Epithelial cell of prostate (primary cell): Measurements from ENCODE around the gene ALB.

Experiments
- DNase-seq: peaks from one replicate; pipeline ENCODE4 v3.0.0-alpha.2; 2011; ENCODE audit warnings: low read depth, low spot score
- H3K27ac ChIP-seq: fragments of 450-650 bp; 2 replicates; pipeline ENCODE4 v1.5.1; 2017; ENCODE audit warnings: mild to moderate bottlenecking

The ALB gene

GRCh38 chr4:73423184-73423583 is 19.1 kb downstream of the ALB start:
- no peak overlapping the region for H3K27ac ChIP-seq
- no peak for DNase-seq

GRCh38 chr4:73426666-73427065 is 22.6 kb downstream of the ALB start:
- H3K27ac ChIP-seq, result no peak overlapping the region
- DNase-seq, result no peak

GRCh38 chr4:73429118-73429517 is 25.0 kb downstream of the ALB start:
- no peak overlapping the region for H3K27ac ChIP-seq
- no peak for DNase-seq

GRCh38 chr4:73429826-73430587 is 25.9 kb downstream of the ALB start:
- no peak overlapping the region for H3K27ac ChIP-seq
- DNase-seq, result no peak

GRCh38 chr4:73431813-73432168 is 27.7 kb downstream of the ALB start:
- DNase-seq, result no peak
- H3K27ac ChIP-seq, result no peak overlapping the region

- no peak for DNase-seq
- no peak overlapping the region for H3K27ac ChIP-seq
These were observed 28.3 kb downstream of the ALB start for GRCh38 chr4:73432169-73433000.

- H3K27ac ChIP-seq, result no peak overlapping the region
- no peak for DNase-seq
These were observed 29.1 kb downstream of the ALB start for GRCh38 chr4:73433140-73433539.

GRCh38 chr4:73434311-73434710 is 30.2 kb downstream of the ALB start:
- DNase-seq, result no peak
- H3K27ac ChIP-seq, result no peak overlapping the region

GRCh38 chr4:73435984-73436383 is 31.9 kb downstream of the ALB start, which contains the start of gene AFP:
AFP (plus strand) TSS chr4:73436221; CDS start chr4:73436263, 42 bp downstream.
- DNase-seq, result no peak
- no peak within 1 kb of the TSS for H3K27ac ChIP-seq

GRCh38 chr4:73436674-73437557 is 32.8 kb downstream of the ALB start:
- H3K27ac ChIP-seq, result no peak overlapping the region
- no peak for DNase-seq

GRCh38 chr4:73437558-73437956 is 33.5 kb downstream of the ALB start:
- no peak overlapping the region for H3K27ac ChIP-seq
- DNase-seq, result no peak

- DNase-seq, result no peak
- no peak overlapping the region for H3K27ac ChIP-seq
These were observed 34.0 kb downstream of the ALB start for GRCh38 chr4:73438048-73438447.

GRCh38 chr4:73438582-73439215 is 34.6 kb downstream of the ALB start:
- DNase-seq, result no peak
- H3K27ac ChIP-seq, result no peak overlapping the region

- H3K27ac ChIP-seq, result no peak overlapping the region
- no peak for DNase-seq
These were observed 35.4 kb downstream of the ALB start for GRCh38 chr4:73439445-73439844.

- DNase-seq, result no peak
- H3K27ac ChIP-seq, result no peak overlapping the region
These were observed 35.9 kb downstream of the ALB start for GRCh38 chr4:73439991-73440390.

GRCh38 chr4:73440653-73441052 is 36.6 kb downstream of the ALB start:
- no peak overlapping the region for H3K27ac ChIP-seq
- no peak for DNase-seq

- H3K27ac ChIP-seq, result no peak overlapping the region
- DNase-seq, result no peak
These were observed 38.2 kb downstream of the ALB start for GRCh38 chr4:73442275-73442674.

- no peak overlapping the region for H3K27ac ChIP-seq
- no peak for DNase-seq
These were observed 39.1 kb downstream of the ALB start for GRCh38 chr4:73443224-73443623.

- no peak overlapping the region for H3K27ac ChIP-seq
- no peak for DNase-seq
These were observed 41.6 kb downstream of the ALB start for GRCh38 chr4:73445383-73446335.
